HT-29 (cell line): ENCODE measurements around the gene RPS19BP1. TPM values are rescaled to one million over a fixed set of nuclear protein-coding genes. Genes with fewer than 3 reads are reported as not detected.
"Not testable (repeated sequence)": the region's sequence is repeated elsewhere in the genome, so short reads cannot be mapped to it uniquely, and the experiment has no call there.

Source experiments
- DNase-seq: peaks from one replicate; pipeline ENCODE4 v3.0.0-alpha.2; 2015; ENCODE audit warnings: low spot score
- total RNA-seq: library from RNA; depleted of rRNA; stranded (reverse); fragments of >200 nt; shearing (Covaris generic); gene quantifications from 2 replicates; pipeline ENCODE4 v1.2.3, GENCODE V29; 2014

The RPS19BP1 gene
- total RNA-seq, 1 experiment from 2014 or later = 250 TPM

- DNase-seq = peak; percentile 92
Observed at GRCh38 chr22:39528681-39529486, 3.7 kb downstream of the RPS19BP1 start.

- DNase-seq = no peak
Observed at GRCh38 chr22:39528080-39528661, 4.4 kb downstream of the RPS19BP1 start.

GRCh38 chr22:39527481-39527961 is 5.0 kb downstream of the RPS19BP1 start:
- peak; percentile 49 for DNase-seq

- no peak for DNase-seq
Observed at GRCh38 chr22:39526736-39527171, 5.8 kb downstream of the RPS19BP1 start.

- DNase-seq = no peak
Observed at GRCh38 chr22:39525658-39525975, 6.9 kb downstream of the RPS19BP1 start.

- DNase-seq = no peak
Observed at GRCh38 chr22:39524753-39525657, 7.5 kb downstream of the RPS19BP1 start.

- no peak for DNase-seq
Observed at GRCh38 chr22:39524089-39524752, 8.3 kb downstream of the RPS19BP1 start.

GRCh38 chr22:39522567-39523300 is 9.8 kb downstream of the RPS19BP1 start:
- peak; percentile 49 for DNase-seq

GRCh38 chr22:39522091-39522490 is 10.5 kb downstream of the RPS19BP1 start:
- not testable (repeated sequence) for DNase-seq

GRCh38 chr22:39521106-39521885 is 11.3 kb downstream of the RPS19BP1 start:
- DNase-seq = not testable (repeated sequence)

- peak; percentile 86 for DNase-seq
Observed at GRCh38 chr22:39520226-39521105, 12.1 kb downstream of the RPS19BP1 start, which contains the start of gene ATF4. Gene ATF4, plus strand, starts transcription at chr22:39520562. Its CDS starts 884 bp downstream, at chr22:39521446.

- peak; percentile 93 for DNase-seq
Observed at GRCh38 chr22:39519681-39520225, 12.8 kb downstream of the RPS19BP1 start.

- DNase-seq = peak; percentile 46
Observed at GRCh38 chr22:39518996-39519680, 13.4 kb downstream of the RPS19BP1 start.

- no peak for DNase-seq
Observed at GRCh38 chr22:39518144-39518786, 14.3 kb downstream of the RPS19BP1 start.

GRCh38 chr22:39517470-39517869 is 15.1 kb downstream of the RPS19BP1 start:
- no peak for DNase-seq

GRCh38 chr22:39515266-39516050 is 17.1 kb downstream of the RPS19BP1 start:
- no peak for DNase-seq
